ENCODE data around the gene POU2AF1.

The POU2AF1 gene

GRCh38 chr11:111378861-111379601, at the start of gene POU2AF1:
Gene POU2AF1, minus strand, starts transcription at chr11:111379275. Its CDS starts 98 bp downstream, at chr11:111379177.
- DNase-seq = no peak

- DNase-seq = no peak
These were observed 49.2 kb upstream of the POU2AF1 start for GRCh38 chr11:111428113-111428876.

- DNase-seq = no peak
These were observed 48.4 kb upstream of the POU2AF1 start for GRCh38 chr11:111427471-111427912.

GRCh38 chr11:111426617-111427016, 47.5 kb upstream of the POU2AF1 start:
- no peak for DNase-seq

GRCh38 chr11:111423250-111423615, 44.2 kb upstream of the POU2AF1 start:
- DNase-seq = no peak

- peak in 38 of 51 donors; percentile 3 to 69 (median 32) for DNase-seq
These were observed 43.6 kb upstream of the POU2AF1 start for GRCh38 chr11:111422494-111423249.

- no peak for DNase-seq
These were observed 42.2 kb upstream of the POU2AF1 start for GRCh38 chr11:111421251-111421650.

- DNase-seq = peak in 36 of 51 donors; percentile 6 to 76 (median 36)
These were observed 40.7 kb upstream of the POU2AF1 start for GRCh38 chr11:111419641-111420327.

- DNase-seq = no peak
These were observed 40.1 kb upstream of the POU2AF1 start for GRCh38 chr11:111419181-111419580.

GRCh38 chr11:111418436-111418787, 39.3 kb upstream of the POU2AF1 start:
- no peak for DNase-seq

GRCh38 chr11:111417766-111418435, 38.8 kb upstream of the POU2AF1 start:
- DNase-seq = peak in 4 of 51 donors; percentile 5 to 10 (median 8)

GRCh38 chr11:111417011-111417765, 38.1 kb upstream of the POU2AF1 start:
- DNase-seq = peak in 1 of 51 donors; percentile 18

- DNase-seq = no peak
These were observed 37.3 kb upstream of the POU2AF1 start for GRCh38 chr11:111416231-111416960.

- DNase-seq = no peak
These were observed 35.9 kb upstream of the POU2AF1 start for GRCh38 chr11:111414936-111415335.

- DNase-seq = no peak
These were observed 35.3 kb upstream of the POU2AF1 start for GRCh38 chr11:111414267-111414931.

GRCh38 chr11:111413849-111414248, 34.8 kb upstream of the POU2AF1 start:
- DNase-seq = no peak

GRCh38 chr11:111412293-111412692, 33.2 kb upstream of the POU2AF1 start:
- no peak for DNase-seq

- DNase-seq = no peak
These were observed 32.4 kb upstream of the POU2AF1 start for GRCh38 chr11:111411456-111411855.

GRCh38 chr11:111410951-111411350, 31.9 kb upstream of the POU2AF1 start:
- DNase-seq = no peak
